ENCODE data around the gene PTGES3L. TPM values are rescaled to one million over a fixed set of nuclear protein-coding genes. Genes with fewer than 3 reads are reported as not detected.
"Not testable (repeated sequence)": the region's sequence is repeated elsewhere in the genome, so short reads cannot be mapped to it uniquely, and the experiment has no call there.

Gene PTGES3L
- total RNA-seq, 1 donor from 2014 or later, result 0.25 TPM

- ATAC-seq; DNase-seq (ENCODE audit: low spot score): not testable (repeated sequence)
Measured at GRCh38 chr17:42923472-42923871, 56.4 kb downstream of the PTGES3L start.

- DNase-seq (ENCODE audit: low spot score), result no peak
- ATAC-seq, result no peak
Measured at GRCh38 chr17:42922294-42922693, 57.6 kb downstream of the PTGES3L start.

GRCh38 chr17:42920922-42921321, 59.0 kb downstream of the PTGES3L start:
- no peak for ATAC-seq

GRCh38 chr17:42920106-42920900, 59.6 kb downstream of the PTGES3L start:
- no peak for DNase-seq (ENCODE audit: low spot score)
- ATAC-seq, result peak; percentile 65

More at GRCh38 chr17:42920922-42921321, 59.0 kb downstream of the PTGES3L start:
- no peak for DNase-seq (ENCODE audit: low spot score)

GRCh38 chr17:42919522-42920077, 60.3 kb downstream of the PTGES3L start:
- not testable (repeated sequence) for DNase-seq (ENCODE audit: low spot score)

GRCh38 chr17:42918902-42919521, 60.9 kb downstream of the PTGES3L start:
- DNase-seq (ENCODE audit: low spot score) (no peak), ATAC-seq (peak; percentile 60)

More at GRCh38 chr17:42919522-42920077, 60.3 kb downstream of the PTGES3L start:
- not testable (repeated sequence) for ATAC-seq

Other genes with a start within 250 kb of the PTGES3L start
- 12.1 TPM for gene EZH1, start 235.0 kb downstream of the PTGES3L start, total RNA-seq
- gene RAMP2, start 218.9 kb downstream of the PTGES3L start, total RNA-seq, result 3.4 TPM
- 30.9 TPM for gene VPS25, start 206.6 kb downstream of the PTGES3L start, total RNA-seq
- 0.53 TPM for gene WNK4, start 199.5 kb downstream of the PTGES3L start, total RNA-seq
- gene COA3, start 181.4 kb downstream of the PTGES3L start, total RNA-seq, result 62.9 TPM
- gene CNTD1, start 181.2 kb downstream of the PTGES3L start, total RNA-seq, result not detected
- 37.6 TPM for gene BECN1, start 155.8 kb downstream of the PTGES3L start, total RNA-seq
- 40.7 TPM for gene PSME3, start 146.7 kb downstream of the PTGES3L start, total RNA-seq
- gene AOC2, start 135.5 kb downstream of the PTGES3L start, total RNA-seq, result 2.6 TPM
- gene AOC3, start 128.9 kb downstream of the PTGES3L start, total RNA-seq, result 8.6 TPM
- gene G6PC1, start 79.3 kb downstream of the PTGES3L start, total RNA-seq, result 440 TPM
- 17.2 TPM for gene AARSD1, start 15.6 kb downstream of the PTGES3L start, total RNA-seq
- 5.3 TPM for gene RUNDC1, start 485 bp upstream of the PTGES3L start, total RNA-seq
- gene RPL27, start 18.3 kb upstream of the PTGES3L start, total RNA-seq, result 293 TPM
- 13.7 TPM for gene IFI35, start 26.7 kb upstream of the PTGES3L start, total RNA-seq
- 41.5 TPM for gene VAT1, start 42.3 kb upstream of the PTGES3L start, total RNA-seq
- 3.6 TPM for gene RND2, start 45.2 kb upstream of the PTGES3L start, total RNA-seq
- 7.8 TPM for gene BRCA1, start 145.3 kb upstream of the PTGES3L start, total RNA-seq
- 55.2 TPM for gene NBR1, start 191.1 kb upstream of the PTGES3L start, total RNA-seq
- gene TMEM106A, start 231.8 kb upstream of the PTGES3L start, total RNA-seq, result 2.1 TPM
- not detected for gene CCDC200, start 248.5 kb upstream of the PTGES3L start, total RNA-seq